Body of pancreas (tissue), 4 donors: ENCODE results near the gene DNAJB6.

Source experiments
- CTCF ChIP-seq, 7 experiments: fragments of 450-650 bp in 4 of 7; fragments of 200-600 bp in 3 of 7; sonication (generic) in 3 of 7; IDR thresholded peaks; one replicate each; pipeline ENCODE4 v1.5.1; 2016 to 2019; ENCODE audit warnings: antibody characterized with exemption in 7 of 7
- POLR2A ChIP-seq, 3 donors: fragments of 450-650 bp; IDR thresholded peaks; one replicate each; pipeline ENCODE4 v1.6.1; 2016; ENCODE audit warnings: antibody characterized with exemption in 3 of 3, mild to moderate bottlenecking in 2 of 3

GRCh38 chr7:157301610-157302120 lies 35.1 kb upstream of the DNAJB6 start:
- TF ChIP-seq CTCF (IDR thresholded peaks at IDR 0.05): no peak
- no peak for TF ChIP-seq POLR2A (IDR thresholded peaks at IDR 0.05)
